ENCODE measurements around the gene SMIM45.
"Not testable (repeated sequence)": the region's sequence is repeated elsewhere in the genome, so short reads cannot be mapped to it uniquely, and the experiment has no call there.

The SMIM45 gene

DNA sequence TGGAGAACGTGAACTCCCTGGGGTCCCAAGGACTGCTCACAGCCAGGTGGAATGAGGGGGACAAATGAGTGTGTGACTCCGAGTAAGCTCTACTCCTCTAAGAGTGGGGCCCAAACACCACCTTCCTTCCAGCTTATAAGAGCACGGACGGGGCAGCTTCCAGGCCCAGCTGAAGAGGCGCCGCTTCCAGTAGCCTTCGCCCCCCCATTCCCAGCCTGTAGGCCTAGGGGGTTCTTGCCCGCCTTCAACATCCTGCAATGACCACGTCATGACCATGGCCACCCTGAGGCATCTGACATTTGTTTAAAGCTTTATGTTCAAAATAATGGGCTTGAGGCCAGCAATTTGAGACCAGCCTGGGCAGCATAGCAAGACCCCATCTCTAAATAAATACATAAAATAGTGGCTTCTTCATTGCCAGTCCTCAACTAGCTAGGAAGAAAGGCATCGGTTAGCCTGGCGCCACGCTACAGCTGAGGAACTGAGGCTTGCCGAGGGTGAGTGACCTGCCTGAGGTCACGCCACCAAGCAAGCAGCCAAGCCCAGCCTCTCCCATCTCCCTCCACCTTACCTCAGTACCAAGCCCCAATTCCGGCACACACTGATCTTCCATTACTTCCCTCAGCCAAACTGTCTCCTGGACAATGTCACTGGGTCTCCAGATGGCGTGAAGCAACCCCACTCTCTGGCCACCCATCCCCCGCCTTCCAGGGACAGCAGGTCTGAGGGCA is 17.5 kb upstream of the SMIM45 start:
- no peak for DNase-seq (ENCODE audit: low read depth in 3 of 3)

DNA sequence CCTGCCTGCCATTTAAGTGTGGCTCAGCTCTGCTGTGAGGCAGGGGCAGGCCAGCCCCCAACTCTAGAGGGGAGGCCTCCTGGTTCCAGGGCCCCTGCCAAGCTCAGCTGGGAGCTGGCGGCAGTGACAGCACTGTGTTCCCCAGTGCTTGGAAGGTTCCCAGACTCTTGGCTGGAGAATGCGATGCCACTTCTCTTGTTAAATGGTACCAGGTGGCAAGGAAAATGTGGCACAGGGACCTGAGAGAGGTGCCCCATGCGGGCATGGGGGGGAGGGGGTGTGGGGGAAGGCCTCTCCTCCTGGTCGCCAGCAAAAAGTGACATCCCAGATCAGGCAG is 17.0 kb upstream of the SMIM45 start:
- DNase-seq (ENCODE audit: low read depth in 3 of 3), result no peak

DNA sequence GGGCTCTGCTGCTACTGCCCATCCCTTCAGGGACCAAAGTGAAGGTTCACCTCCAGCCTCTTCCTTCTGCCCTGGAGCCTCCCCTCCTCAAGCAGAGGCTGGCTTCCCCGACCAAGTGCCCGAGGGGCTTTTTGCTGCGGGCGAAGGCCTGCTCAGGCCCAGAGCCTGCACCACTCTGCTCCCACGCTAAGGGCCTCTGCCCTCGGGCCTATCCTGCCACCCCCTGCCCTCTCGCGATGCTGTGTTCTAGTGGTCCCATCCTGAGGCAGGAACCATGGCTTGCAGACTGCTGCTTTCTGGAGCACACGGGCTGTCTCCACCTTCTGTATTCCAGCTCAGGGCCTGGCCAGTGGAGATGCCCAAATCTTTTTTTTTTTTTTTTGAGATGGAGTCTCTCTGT is 16.4 kb upstream of the SMIM45 start:
- no peak for DNase-seq (ENCODE audit: low read depth in 3 of 3)

DNA sequence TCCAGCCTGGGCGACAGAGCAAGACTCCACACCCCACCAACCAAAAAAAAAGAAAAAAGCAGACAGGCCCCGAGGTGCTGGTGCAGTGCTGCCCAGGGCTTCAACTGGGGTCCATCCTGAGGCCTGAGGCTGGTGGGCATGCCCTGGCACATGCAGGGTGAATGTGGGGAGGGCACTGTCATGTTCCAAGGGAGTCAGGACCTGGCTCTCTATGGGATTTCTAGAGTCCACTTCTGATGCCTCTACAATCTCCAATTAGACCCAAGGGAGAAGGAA is 15.1 kb upstream of the SMIM45 start:
- no peak for DNase-seq (ENCODE audit: low read depth in 3 of 3)

DNA sequence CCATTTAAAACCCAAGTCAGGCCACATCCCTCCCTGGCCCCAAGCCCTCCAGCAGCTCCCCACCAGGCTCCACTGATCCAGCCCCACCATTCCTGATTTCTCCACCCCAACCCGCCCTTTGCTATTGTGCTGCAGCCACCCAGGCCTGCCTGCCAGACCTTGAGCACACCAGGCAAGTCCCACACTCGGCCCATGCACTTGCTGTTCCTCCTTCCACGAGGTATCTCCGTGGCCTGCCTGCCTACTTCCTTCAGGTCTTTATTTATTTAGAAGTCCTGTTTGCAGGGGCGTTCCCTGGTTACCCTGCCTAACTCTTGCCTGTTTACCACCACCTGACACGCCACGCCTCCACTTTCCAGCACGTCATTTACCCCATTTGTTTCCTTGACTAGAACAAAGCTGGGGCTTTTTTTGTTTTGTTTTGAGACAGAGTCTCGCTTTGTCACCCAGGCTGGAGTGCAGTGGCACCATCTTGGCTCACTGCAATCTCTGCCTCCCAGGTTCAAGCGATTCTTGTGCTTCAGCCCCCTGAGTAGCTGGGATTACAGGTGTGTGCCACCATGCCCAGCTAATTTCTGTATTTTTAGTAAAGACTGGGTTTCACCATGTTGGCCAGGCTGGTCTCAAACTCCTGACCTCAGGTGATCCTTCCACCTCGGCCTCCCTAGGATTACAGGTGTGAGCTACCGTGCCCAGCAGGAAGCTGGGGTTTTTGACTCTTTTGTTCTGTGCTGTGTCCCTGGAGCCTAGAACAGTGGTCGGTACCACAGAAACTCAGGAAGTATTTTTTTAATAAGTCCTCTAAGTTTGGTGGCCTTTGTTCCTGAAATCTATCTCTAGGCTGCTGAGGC is 11.7 kb upstream of the SMIM45 start:
- peak; percentile 87 to 97 (median 94) for DNase-seq (ENCODE audit: low read depth in 3 of 3)

DNA sequence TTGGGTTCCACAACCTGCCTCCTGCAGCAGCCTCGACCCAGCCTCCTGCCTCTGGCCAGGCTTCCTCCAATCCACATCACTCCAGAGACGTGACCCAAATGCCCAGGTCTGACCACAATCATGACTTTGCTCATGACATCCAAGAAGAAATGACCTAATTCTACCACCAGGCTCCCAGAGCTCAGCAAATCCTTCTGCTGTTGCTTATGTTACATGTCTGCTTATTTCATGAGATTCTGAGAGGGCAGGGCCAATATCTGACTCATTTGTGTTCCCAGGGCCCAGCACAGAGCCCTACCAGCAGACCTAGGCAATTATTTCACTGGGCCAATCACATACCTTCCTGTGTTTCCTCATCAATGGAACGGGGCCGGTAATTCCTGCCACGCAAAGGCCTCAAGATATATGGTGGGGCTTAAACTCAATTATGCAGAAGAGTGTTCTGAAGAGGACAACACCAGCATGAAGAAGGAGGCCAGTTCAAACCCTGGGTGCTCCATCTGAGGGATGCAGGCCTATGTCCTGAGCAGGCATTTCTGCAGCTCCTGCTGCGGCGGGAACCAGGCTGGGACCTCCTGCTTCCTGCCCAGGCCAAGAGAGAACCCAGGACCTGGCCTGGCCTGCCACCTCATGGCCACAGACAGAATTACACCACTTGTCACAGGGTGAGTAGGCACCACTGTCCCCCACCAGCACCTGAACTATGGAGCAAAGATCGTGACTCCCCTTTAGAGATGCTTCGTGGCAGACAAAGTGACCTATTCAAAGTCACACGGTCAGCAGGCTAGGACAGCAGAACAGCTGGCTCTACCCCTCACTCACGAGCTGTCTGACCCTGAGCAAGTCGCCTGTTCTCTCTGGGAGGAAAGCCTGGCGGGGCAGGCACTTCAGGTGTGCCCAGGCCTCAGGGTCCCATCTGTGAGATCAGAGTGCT is 10.9 kb upstream of the SMIM45 start:
- DNase-seq (ENCODE audit: low read depth in 3 of 3), result peak; percentile 66 to 79 (median 78)

DNA sequence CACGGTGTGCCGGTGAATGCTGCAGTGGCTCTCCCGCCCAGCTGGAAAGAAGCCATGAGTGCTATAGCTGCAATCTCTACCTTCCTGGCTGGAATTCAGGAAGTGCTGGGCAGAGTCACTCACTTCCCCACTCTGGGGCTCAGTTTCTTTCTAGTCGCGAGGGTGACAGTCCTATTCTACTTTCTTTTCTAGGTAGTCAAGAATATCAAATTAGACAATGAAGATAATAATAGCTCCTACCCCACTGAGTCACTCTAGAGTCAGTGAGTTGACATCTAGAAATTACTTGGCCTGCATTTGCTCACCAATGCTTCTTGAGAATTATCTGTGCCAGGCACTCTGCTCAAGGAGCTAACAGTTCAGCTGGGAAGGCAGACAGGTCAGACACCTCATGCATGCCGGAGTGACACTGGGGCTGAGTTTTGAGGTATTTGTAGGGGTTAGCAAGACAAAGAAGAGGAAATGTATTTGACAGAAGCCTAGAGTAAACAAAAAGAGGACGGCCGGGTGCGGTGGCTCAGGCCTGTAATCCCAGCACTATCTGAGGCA is 8.2 kb upstream of the SMIM45 start:
- DNase-seq (ENCODE audit: low read depth in 3 of 3), result no peak

DNA sequence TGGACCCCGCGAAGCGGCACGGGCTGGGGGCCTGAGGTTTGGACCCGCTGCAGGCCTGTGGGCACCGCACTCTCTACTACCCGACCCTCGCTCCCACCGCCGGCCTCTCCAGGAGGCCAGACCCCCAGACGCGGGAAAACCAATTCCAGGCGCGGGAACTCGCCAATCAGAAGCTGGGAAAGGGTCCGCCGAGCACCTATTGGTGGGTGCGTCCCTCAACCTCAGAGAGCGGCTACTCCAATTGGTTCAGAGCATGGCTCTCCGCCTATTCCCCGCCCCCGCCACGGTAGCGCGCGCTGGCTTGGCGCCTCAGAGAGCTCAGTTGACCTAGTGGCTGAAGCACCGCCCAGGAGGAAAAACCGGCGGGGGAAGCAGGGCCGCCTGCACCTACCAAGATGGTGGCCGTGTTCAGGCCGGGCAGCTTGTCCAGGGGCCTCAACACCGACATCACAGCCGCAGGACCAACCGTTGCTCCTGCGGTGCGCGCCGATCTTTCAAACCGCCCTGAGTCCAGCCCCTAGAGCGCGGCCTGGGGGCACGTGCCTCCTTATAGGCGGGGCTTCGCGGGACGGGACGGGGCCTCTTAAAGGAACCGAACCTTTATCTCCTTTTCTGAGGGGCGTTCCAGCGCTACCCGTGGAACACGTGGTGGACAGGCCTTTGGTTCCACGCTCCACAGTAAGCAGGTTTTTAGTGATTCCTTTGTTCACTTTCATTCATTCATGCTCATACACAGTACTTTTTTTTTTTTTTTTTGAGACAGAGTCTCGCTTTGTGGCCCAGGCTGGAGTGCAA is 5.1 kb upstream of the SMIM45 start, which contains the start of gene CENPM:
TSS of gene CENPM (minus strand) at position 524 of the 795 bp plus-strand sequence. CDS start at position 448, 76 bp downstream.
- peak; percentile 85 to 96 (median 90) for DNase-seq (ENCODE audit: low read depth in 3 of 3)

DNA sequence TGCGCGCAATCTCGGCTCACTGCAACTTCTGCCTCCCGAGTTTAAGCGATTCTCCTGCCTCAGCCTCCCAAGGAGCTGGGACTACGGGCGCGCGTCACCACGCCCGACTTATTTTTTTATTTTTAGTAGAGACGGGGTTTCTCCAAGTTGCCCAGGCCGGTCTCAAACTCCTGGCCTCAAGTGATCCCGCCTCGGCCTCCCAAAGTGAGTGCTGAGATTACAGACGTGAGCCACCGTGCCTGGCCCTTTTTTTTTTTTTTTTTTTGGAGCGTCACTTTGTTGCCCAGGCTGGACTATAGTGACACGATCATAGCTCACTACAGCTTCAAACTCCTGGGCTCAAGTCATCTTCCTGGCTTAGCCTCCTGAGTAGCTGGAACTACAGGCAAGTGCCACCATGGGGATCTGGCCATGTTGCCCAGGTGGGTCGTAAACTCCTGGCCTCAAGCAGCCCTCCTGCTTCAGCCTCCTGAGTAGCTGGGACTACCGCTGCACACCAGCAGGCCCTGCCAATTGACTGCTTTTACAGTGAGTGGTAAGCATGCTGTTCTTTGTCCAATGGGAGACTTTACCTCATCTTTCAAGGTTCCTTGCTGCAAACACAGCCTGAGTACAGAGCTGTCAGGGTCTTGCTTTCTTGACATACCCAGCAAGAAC is 4.4 kb upstream of the SMIM45 start:
- no peak for DNase-seq (ENCODE audit: low read depth in 3 of 3)

DNA sequence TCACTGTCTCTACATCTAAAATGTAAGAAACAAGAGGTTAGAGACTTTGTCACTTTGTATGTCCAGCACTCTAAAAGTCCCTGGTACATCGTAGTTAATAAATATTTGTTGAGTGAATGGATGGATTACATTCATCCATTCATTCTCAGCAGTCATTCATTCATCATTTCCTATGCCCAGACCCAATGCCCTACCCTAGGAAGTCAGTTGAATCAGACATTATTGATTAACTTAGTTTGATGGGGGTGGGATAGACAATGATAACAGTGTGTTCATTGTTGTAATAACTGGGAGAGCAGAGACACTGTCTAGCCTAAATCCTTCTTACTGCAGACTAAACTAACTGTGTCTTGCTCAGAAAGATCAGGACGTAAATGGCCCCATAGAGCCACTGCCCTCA is 3.8 kb upstream of the SMIM45 start:
- DNase-seq (ENCODE audit: low read depth in 3 of 3), result no peak

DNA sequence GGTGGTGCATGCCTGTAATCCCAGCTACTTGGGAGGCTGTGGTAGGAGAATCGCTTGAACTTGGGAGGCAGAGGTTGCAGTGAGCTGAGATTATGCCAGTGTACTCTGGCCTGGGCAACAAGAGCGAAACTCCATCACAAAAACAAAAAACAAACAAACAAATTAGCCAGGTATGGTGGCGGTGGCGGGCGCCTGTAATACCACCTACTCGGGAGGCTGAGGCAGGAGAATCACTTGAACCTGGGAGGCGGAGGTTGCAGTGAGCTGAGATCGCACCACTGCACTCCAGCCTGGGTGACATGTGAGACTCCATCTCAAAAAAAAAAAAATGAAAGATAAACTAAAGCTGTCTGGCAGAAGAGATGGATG is 3.0 kb upstream of the SMIM45 start:
- DNase-seq (ENCODE audit: low read depth in 3 of 3), result not testable (repeated sequence)

DNA sequence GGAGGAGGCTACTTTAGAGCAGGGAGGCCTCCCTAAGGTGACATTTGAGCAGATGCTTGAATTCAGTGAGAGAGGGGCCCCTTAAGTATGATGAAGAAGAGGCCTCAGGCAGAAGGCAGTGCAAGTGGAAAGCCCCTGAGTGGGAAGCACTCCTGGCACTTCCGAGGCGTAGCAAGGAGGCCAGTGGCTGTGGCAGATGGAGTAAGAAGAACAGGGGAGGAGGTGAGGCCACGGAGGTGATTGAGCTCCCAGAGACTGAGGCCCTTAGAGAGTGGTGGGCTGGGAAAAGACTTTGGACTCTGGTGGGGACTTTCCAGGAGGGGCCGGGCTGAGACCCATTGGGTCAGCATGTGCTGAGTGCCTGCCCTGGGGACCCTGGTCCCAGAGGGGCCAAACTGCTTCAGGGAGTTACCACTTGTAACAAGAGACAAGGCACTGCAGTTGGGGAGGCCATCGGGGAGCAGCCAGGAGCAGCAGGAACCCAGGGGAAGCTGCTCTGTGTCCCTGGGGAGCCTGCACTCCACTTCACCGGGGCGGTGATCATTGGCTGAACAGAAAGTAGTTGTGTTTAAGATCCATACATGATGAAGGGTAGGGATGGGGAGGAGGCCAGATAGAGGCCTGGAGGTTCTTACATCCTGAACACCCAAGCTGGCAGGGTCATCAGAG is 2.5 kb upstream of the SMIM45 start:
- DNase-seq (ENCODE audit: low read depth in 3 of 3), result no peak

DNA sequence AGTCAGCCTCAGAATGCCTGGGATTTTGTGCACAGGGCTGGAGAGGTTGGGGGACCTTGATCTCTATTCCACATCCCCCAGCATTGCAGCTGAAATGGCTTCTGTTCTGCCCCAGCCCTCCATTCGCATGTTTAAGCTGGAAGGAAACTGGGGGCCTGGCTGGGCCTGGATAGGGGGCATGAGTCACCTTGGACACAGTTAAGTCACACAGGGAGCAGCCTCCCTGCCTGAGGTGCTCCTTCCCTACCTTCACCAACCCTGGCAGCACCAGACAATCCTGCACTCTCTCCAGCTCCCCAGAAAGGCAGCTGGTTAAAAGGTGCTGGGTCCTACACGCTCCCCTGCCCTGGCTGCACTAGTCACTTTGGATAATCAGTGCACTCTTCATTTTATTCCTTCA is 763 bp downstream of the SMIM45 start:
- no peak for DNase-seq (ENCODE audit: low read depth in 3 of 3)

DNA sequence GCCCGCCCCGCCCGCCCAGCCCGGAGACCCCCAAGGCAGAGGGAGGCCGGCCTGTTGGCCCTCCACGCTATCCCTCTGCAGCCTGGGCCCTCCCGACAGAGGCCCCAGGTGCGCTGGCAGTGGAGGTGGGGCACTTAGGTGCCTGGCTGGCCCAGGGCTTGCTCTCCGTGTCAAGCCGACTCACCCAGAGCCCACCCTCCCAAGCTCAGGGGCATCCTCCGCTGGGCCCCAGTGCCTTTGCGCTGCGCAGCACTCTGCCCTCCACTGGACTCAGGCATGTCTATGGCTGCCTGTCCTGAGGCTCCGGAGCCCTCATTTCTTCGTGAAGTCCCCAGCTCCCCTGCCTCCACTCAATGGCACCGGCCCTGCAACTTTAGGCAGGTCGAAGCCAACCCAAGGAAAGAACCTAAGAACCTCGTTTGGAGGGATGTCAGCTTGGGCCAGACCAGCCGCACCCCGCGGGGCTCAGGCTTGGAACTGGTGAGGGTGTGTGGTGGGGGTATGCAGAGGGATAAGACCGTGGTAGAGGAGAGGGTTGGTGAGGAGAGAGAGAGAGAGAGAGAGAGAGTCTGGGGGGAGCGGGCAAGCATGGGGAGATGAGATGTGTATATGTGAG is 6.1 kb downstream of the SMIM45 start:
- DNase-seq (ENCODE audit: low read depth in 3 of 3), result no peak

DNA sequence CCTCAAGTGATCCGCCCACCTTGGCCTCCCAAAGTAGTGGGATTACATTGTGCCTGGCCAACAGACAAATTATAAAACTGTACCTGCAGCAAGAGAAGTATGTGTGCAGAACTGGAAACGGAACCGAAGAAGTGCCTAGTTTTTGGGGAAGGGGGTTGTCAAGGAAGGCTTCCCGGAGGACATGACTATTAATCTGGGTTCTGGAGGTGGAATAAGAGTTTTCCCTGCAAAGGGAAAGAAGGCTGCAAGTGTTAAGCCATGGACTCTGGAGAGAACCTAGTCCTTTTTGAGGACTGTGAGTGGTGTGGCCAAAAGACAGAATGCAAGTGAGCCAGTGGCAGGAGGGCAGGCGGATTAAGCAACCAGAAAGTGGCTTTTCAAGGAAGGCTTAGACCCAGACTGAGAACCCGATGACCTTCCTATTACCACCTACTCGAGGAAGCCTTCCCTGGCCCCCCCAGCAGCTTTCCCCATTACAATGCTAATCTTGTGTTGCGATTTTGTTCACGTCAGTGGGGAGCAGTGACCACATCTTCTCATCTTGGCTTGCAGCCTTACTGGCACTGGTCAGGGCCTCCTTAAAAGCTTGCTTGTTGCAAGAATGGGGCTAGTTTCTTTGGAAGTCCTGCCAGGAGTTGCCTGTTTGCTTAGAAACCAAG is 11.6 kb downstream of the SMIM45 start:
- DNase-seq (ENCODE audit: low read depth in 3 of 3), result no peak

DNA sequence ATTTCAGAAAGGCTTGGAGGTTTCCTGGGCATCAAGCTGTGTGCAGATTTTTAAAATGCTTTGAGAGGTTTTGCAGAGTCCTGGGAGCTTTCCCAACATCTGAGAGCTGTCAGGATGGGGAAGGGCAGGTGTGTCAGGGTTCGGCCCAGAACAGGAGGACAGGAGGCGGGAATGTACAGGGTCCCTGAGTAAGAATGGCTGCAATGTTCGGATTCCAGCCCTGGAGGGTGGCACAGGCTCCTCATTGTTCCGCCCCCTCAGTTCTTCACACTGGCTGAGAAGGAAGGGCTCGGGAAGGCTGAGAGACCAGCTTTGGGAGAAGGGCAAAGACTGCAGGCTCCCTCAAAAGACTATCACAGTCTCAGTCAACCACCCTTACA is 12.2 kb downstream of the SMIM45 start:
- DNase-seq (ENCODE audit: low read depth in 3 of 3), result no peak

DNA sequence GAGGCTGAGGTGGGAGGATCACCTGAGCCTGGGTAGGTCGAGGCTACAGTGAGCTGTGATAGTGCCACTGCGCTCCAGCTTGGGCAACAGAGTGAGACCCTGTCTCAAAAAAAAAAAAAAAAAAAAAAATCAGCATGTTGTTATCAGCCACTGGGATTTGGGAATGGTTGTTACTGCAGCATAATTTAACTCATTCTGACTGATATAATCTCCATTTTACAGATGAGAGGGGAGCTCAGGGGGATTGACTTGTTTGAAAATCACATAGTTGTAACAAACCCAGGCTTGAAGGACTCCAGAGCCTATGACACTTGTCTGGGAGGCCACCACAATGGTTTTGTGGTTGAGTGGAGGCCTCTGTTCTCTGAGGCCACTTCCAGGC is 14.3 kb downstream of the SMIM45 start:
- DNase-seq (ENCODE audit: low read depth in 3 of 3), result no peak

DNA sequence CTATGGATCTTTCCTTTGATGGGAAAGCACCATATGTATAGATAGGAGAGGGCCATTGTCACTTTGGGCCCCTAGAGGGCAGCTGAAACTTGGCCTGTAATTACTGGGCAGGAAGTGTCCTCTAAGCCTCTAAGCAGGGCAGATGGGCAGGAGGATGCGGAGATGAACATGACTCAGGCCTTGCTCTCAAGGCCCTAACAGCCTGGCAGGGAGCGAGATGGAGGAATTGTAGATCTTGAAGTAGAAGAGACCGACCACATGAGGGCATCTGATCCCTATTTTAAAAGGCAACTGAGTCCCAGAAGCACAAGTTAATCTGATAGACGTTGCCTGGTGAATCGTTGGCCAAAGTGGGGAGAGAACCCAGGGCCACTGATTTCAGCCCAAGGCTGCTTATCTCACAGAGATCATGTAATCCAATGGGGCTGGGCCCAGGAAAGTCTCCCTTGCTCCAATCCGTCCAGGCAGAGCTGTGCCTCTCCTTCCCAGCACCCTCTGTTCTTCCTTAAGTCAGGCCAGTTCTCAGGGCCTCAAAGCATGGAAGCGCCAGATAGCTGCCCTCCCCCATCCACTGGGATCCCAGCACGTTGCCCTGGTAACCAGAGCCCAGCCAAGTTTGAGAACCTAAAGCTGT is 14.8 kb downstream of the SMIM45 start:
- DNase-seq (ENCODE audit: low read depth in 3 of 3), result peak in 1 of 3 experiments; percentile 22

DNA sequence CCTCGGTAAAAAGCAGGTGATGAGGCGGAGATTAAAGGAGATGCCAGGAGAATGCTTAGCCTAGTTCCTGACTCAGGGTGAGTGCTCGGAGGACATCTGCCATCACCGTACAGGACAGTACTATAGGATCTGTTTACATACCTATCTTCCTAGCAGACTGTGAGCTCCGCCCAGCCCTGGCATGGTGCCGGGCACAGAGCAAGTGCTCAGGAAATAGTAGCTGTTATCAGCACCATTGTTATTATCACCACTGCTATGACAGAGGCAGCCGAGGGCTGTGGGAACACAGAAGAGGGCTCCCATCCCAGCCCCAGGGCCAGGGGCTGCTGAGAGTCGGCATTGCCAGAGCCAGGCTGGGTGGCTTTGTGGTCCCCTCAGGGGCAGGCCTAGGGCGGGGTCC is 16.7 kb downstream of the SMIM45 start:
- no peak for DNase-seq (ENCODE audit: low read depth in 3 of 3)
